K562 (cell line): Measurements from ENCODE around the gene PAQR7. TPM values are rescaled to one million over a fixed set of nuclear protein-coding genes. Genes with fewer than 3 reads are reported as not detected.

Experiments used
- ASH1L ChIP-seq: fragments of 450-650 bp; IDR thresholded peaks from 2 replicates; pipeline ENCODE4 v1.6.1; 2018; ENCODE audit warnings: borderline replicate concordance, mild to moderate bottlenecking, low read depth; ENCODE audit not compliant: partially characterized antibody
- CCNT2 ChIP-seq: IDR thresholded peaks from 2 replicates; pipeline ENCODE4 v1.6.1; 2011; ENCODE audit warnings: borderline replicate concordance, low read depth, mild to moderate bottlenecking, moderate library complexity, mixed read lengths, low read length; ENCODE audit not compliant: insufficient read length; ENCODE audit errors: extremely low read depth
- CHD1 ChIP-seq: fragments of 200-600 bp; sonication (generic); IDR thresholded peaks from one replicate; pipeline ENCODE4 v1.6.1; 2012; ENCODE audit warnings: mild to moderate bottlenecking, moderate library complexity, low read length, inconsistent platforms
- ELF1 ChIP-seq: fragments of 200-800 bp; sonication (Bioruptor generic); IDR thresholded peaks from 2 replicates; pipeline ENCODE4 v1.6.1; 2016; ENCODE audit warnings: missing genetic modification characterization, missing compliant biosample characterization
- ETV5 ChIP-seq: sonication (generic); formaldehyde crosslinking; IDR thresholded peaks from 2 replicates; pipeline ENCODE4 v1.4.0; 2020; ENCODE audit warnings: low read depth, mild to moderate bottlenecking, missing genetic modification reagents
- POLR2AphosphoS2 ChIP-seq: IDR thresholded peaks from 2 replicates; pipeline ENCODE4 v1.6.1; 2012; ENCODE audit warnings: low read length, improper control_type of control experiment
- POLR2G ChIP-seq: fragments of 200-400 bp; formaldehyde crosslinking; IDR thresholded peaks from 2 replicates; pipeline ENCODE4 v1.6.1; 2017; ENCODE audit warnings: low read depth, mild to moderate bottlenecking, antibody characterized with exemption, low read length, moderate library complexity
- RFX1 ChIP-seq: fragments of 450-650 bp; IDR thresholded peaks from 2 replicates; pipeline ENCODE4 v1.6.1; 2016; ENCODE audit warnings: mild to moderate bottlenecking, moderate library complexity
- SIN3A ChIP-seq, 2 experiments: fragments of 150-350 bp in 1 of 2; IDR thresholded peaks; 2 replicates each; pipeline ENCODE4 v1.6.1; 2011 to 2016; ENCODE audit warnings: borderline replicate concordance in 2 of 2, low read depth in 2 of 2, low read length in 2 of 2, mild to moderate bottlenecking in 2 of 2, moderate library complexity in 2 of 2; ENCODE audit not compliant: control insufficient read depth in 1 of 2
- SRSF9 ChIP-seq: fragments of 200-400 bp; formaldehyde crosslinking; IDR thresholded peaks from 2 replicates; pipeline ENCODE4 v1.6.1; 2017; ENCODE audit warnings: low read depth, low read length, borderline replicate concordance
- STAT5A ChIP-seq: IDR thresholded peaks from 2 replicates; pipeline ENCODE4 v1.6.1; 2012; ENCODE audit warnings: low read length, inconsistent platforms, borderline replicate concordance
- ZNF398 ChIP-seq: fragments of 250-450 bp; sonication (Bioruptor Pico); IDR thresholded peaks from 2 replicates; pipeline ENCODE4 v1.8.0; 2021; ENCODE audit warnings: moderate library complexity, mild to moderate bottlenecking, inconsistent platforms
- ZNF436 ChIP-seq: fragments of 250-450, 450-650 bp; sonication (Bioruptor Pico); formaldehyde crosslinking; IDR thresholded peaks from 2 replicates; pipeline ENCODE4 v1.7.0; 2020; ENCODE audit warnings: mild to moderate bottlenecking
- polyA plus RNA-seq, 8 experiments: library from polyadenylated mRNA; depleted of rRNA in 4 of 8; stranded (reverse) in 5 of 8; unstranded in 3 of 8; fragments of >200 nt; fragmentation: Nextera tagmentation in 2 of 8; fragmentation: Illumina TruSeq in 1 of 8; extraction: Ambion mirVana in 2 of 8; extraction: Trizol in 1 of 8; gene quantifications; 2 replicates each; pipeline versions ENCODE4 v1.2.1 to v1.2.3, GENCODE V29; 2011 to 2014; ENCODE audit warnings: inconsistent platforms in 1 of 8, missing spikeins in 1 of 8
- total RNA-seq, 7 experiments: library from RNA; depleted of rRNA in 6 of 7; stranded (reverse); fragments of >200 nt in 6 of 7; fragmentation: Illumina TruSeq in 2 of 7; extraction: Trizol in 2 of 7; gene quantifications; 2 replicates each; pipeline versions ENCODE4 v1.2.1 to v1.2.3, GENCODE V29; 2011 to 2021; ENCODE audit warnings: low replicate concordance in 1 of 7
- TF ChIP-seq, protein P1 (sequence below): conservative IDR thresholded peaks from 2 replicates; pipeline ENCODE4 v1.6.1; 2011; ENCODE audit warnings: low read depth, mild to moderate bottlenecking, low read length; ENCODE audit not compliant: control insufficient read depth

PAQR7 gene
- total and polyA plus RNA-seq, 9 of the 15 experiments (the other 6 are each of a cell fraction or from before 2014, with no cell fraction given), result 1.1 to 5.2 (median 2.6) TPM

GRCh38 chr1:25858906-25859789 is 16.4 kb downstream of the PAQR7 start, which contains the start of gene AUNIP (continued):
- TF ChIP-seq SIN3A (IDR thresholded peaks at IDR 0.05; ENCODE audit: borderline replicate concordance in 2 of 2, control insufficient read depth in 1 of 2, low read depth in 2 of 2, low read length in 2 of 2) (peak; percentile 59 to 93; a peak in 3 of 4 replicates), RFX1 (no peak), STAT5A (no peak; the same call in 1 of the 2 replicates), ELF1 (tag) (peak; percentile 54; the same call in 1 of the 2 replicates), ZNF436 (CRISPR knock-in tag) (no peak), POLR2AphosphoS2 (peak; percentile 76; the same call in 1 of the 2 replicates), ZNF398 (CRISPR knock-in tag) (no peak), CHD1 (no peak), CCNT2 (peak; percentile 96), SRSF9 (no peak), POLR2G (peak; percentile 99), ETV5 (CRISPR knock-in tag) (no peak; the same call in 1 of the 2 replicates), ASH1L (peak; percentile 44)
- TF ChIP-seq, protein P1, sequence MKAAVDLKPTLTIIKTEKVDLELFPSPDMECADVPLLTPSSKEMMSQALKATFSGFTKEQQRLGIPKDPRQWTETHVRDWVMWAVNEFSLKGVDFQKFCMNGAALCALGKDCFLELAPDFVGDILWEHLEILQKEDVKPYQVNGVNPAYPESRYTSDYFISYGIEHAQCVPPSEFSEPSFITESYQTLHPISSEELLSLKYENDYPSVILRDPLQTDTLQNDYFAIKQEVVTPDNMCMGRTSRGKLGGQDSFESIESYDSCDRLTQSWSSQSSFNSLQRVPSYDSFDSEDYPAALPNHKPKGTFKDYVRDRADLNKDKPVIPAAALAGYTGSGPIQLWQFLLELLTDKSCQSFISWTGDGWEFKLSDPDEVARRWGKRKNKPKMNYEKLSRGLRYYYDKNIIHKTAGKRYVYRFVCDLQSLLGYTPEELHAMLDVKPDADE, result peak; percentile 46; the same call in 1 of the 2 replicates
- TF ChIP-seq, all 486 proteins: peak for 208
